HG02943 (cell line): ENCODE results near the gene TMEM98.
"Not testable (repeated sequence)": the region's sequence is repeated elsewhere in the genome, so short reads cannot be mapped to it uniquely, and the experiment has no call there.

Experiments used
- ATAC-seq: cut with Tn5 transposase; IDR thresholded peaks from one replicate; pipeline ENCODE4 v1.9.1; 2021; ENCODE audit warnings: mild to moderate bottlenecking, low read depth, moderate library complexity; ENCODE audit not compliant: unreplicated experiment

Gene TMEM98

DNA sequence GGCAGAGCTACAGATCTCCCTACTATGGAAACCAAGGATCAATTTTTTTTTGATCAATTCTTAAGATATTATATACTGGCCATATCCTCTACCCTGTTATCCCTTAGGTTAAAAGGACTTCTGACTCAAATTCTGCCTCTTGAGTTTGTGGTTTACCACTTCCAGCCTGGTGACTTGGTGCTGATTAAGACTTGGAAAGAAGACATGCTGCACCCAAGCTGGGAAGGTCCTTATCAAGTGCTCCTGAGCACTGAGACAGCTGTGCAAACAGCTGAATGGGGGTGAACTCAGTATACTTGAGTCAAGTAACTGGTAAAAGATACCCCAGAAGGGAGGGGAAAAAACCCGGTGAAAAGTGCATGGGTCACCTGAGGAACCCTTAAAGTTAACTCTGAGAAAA lies 43.2 kb downstream of the TMEM98 start:
- ATAC-seq, result no peak

DNA sequence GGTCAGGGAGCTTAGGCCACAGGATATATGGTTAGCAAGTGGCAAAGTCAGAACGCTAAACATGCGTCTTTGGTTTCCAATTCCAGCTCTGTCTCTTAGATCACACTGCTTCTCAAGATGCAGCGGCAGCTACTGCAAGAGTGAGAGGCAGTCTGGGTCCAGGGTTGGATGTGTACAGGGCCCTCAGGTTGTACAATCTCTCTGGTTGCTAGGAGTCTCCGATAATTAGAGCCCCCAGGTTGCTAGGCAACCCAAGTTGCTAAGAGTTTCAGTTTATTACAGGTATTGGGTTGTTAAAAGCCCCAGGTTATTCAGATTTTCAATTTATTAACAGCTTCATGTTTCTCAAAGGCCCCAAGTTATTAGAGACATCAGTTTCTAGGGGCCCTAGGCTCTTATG lies 48.2 kb downstream of the TMEM98 start:
- no peak for ATAC-seq

DNA sequence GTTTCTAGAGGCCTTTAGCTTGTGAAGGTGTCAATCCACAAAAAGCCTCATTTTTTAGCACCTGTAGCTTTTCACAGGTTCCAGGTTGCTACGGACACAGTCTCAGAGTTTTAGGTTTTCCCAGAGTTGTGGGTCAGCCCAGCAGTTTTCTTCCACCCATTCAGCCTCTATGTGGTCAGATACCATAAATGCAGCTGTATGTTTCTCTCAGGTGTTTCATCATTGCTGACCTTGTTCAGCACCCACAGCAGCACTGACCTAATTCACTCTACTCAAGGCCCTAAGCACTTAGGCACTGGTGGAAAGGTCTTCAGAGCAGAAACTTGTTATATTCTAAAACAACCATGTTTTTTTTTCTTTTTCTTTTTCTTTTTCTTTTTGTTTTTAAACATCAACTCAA lies 48.7 kb downstream of the TMEM98 start:
- ATAC-seq, result no peak

DNA sequence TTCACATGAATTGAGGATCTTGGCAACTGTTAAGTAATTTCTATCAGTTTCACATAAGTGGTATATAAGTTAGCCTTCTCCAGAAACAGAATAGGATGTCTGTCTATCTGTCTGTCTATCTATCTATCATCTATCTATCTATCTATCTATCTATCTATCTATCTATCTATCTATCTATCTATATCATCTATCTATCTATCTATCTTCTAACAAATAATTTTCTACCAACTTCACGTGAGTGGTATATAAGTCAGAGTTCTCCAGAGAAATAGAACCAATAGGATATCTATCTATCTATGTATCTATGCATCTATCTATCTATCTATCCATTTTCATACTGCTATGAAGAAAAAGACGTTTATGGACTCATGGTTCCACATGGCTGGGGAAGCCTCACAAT lies 52.3 kb downstream of the TMEM98 start:
- ATAC-seq, result no peak

DNA sequence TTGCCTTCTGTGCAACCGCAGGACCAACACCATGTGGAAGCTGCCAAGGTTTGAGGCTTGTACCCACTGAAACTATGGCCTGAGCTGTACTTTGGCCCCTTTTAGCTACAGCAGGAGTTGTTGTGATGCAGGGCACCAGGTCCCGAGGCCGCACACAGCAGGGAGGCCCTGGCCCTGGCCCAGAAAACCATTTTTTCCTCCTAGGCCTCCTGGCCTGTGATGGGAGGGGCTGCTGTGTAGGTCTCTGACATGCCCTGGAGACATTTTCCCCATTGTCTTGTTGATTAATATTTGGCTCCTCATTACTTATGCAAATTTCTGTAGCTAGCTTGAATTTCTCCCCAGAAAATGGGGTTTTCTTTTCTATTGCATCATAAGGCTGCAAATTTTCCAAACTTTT lies 53.7 kb downstream of the TMEM98 start:
- ATAC-seq, result not testable (repeated sequence)

DNA sequence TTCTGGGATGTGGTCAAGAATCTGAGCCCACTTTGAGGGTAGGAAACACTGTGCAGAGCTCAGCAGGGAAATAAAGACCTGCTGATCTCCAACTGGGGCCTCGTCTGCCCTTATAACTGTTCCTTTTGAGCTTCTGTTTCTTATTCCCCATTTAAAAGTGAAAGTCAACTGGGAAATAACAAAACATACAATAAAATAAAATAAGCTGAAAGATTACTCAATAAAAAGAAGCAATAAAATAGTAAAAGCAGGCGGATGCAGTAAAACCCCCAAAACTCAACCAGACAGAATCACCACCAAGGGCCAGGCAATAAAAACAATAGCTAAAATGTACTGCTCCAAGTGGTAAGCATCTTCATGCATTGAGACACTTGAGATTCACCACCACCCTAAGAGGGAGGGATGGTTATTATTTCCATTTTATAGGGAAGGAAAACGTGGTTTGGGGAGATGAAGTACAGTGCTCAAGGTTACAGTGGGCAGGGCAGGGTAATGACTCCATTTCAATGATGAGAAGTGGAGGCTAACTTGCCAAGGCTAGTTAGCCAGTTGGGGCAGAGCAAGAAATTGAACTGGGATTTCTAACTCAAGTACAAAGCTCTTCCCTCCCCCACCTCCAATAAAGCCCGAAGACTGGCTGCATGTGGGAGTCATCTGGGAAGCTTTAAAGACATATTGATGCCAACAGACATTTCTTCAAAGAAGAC lies 57.2 kb downstream of the TMEM98 start:
- ATAC-seq, result no peak

DNA sequence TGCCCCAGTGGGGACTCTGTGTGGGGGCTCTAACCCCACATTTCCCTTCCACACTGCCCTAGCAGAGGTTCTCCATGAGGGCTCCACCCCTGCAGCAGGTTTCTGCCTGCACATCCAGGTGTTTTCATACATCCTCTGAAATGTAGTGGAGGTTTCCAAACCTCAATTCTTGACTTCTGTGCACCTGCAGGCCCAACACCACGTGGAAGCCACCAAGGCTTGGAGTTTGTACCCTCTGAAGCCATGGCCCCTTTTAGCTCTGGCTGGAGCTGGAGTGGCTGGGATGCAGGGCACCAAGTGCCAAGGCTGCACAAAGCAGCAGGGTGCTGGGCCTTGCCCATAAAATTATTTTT lies 59.5 kb downstream of the TMEM98 start:
- not testable (repeated sequence) for ATAC-seq

DNA sequence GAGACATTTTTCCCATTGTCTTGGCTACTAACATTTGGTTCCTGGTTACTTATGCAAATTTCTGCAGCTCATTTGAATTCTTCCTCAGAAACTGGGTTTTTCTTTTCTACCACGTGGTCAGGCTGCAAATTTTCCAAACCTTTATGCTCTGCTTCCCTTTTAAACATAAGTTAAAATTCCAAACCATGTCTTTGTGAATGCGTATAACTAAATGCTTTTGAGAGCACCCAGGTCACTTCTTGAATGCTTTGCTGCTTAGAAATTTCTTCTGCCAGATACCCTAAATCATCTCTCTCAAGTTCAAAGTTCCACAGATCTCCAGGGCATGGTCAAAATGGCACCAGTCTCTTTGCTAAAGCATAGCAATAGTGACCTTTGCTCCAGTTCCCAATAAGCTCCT lies 59.9 kb downstream of the TMEM98 start:
- ATAC-seq, result not testable (repeated sequence)

DNA sequence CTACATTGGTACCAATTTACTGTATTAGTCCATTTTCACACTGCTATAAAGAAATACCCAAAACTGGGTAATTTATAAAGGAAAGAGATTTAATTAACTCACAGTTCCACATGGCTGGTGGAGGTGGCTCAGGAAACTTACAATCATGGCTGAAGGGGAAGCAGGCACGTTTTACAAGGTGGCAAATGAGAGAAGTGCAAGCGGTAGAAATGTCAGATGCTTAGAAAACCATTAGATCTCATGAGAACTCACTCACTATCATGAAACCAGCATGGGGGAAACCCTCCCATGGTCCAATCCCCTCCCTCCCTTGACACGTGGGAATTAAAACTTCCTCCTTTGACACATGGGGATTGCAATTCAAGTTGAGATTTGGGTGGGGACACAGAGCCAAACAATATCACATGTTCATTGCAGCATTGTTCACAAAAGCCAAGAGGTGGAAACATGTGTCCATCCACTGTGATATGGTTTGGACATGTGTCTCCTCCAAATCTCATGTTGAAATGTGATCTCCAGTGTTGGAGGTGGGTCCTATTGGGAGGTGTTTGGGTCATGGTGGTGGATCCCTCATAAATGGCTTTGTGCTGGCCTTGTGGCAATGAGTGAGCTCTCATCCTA lies 60.6 kb downstream of the TMEM98 start:
- ATAC-seq, result no peak

DNA sequence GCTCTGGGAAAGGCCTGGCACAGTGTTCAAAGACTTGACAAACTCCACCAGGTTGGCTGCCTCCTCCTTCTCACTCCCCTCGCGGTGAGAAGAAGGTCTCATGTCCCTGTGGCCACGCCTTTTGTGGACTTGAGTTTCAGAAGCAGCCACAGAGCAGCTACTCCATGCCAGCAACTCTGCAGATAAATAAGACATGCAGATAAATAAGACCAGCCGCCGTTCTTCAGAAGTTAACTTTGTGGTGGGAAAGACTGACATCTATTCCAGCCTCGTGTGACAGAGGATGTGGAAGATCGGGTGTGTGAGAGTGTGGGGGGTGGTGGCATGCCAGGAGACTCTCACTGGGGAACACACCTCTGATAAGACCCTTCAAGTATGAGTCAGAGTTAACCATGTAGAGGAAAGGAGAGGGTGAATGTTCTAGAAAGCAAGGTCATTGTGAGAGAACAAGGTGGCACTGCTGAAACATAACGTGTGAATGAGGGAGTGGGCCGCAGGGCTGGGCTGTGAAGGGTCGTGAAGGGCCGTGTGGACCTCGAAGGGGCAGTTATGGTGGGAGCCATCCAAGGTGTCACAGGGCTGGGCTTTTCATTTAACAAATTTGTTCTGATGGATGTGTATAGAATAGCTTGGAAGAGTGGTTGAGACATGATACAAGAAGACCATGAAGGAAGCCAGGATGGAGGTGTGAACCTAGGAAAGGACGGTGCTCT lies 64.5 kb downstream of the TMEM98 start:
- ATAC-seq, result no peak

DNA sequence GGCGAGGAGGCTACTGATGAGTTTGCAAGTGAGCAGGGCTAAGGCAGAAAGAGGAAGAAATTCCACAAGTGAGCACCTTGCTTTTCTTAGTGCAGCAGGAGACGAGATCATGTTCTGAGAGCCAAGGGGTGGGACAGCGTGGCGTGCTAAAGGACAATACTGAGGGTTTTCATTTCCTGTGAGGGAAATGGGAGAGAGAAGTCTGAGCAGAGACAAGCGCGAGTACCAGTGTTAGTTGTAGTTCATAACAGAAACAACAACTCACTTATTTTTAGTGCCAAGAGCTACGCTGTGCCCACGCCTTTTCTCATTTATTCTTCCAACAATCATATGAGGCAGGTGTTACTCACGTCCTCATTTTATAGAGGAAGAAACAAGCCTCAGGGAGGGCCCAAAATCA lies 66.0 kb downstream of the TMEM98 start:
- no peak for ATAC-seq
